UCSD-AML1 (cell line): ENCODE measurements around the gene METTL16.
A peak's percentile ranks its signal among the peaks of the same experiment; 100 is the strongest.
"Not testable (repeated sequence)": the region's sequence is repeated elsewhere in the genome, so short reads cannot be mapped to it uniquely, and the experiment has no call there.

Experiments used
- DNase-seq: peaks from one replicate; lab custom pipeline; 2025; ENCODE audit not compliant: unreplicated experiment; lab: John Stamatoyannopoulos, UW

METTL16 gene, protein sequence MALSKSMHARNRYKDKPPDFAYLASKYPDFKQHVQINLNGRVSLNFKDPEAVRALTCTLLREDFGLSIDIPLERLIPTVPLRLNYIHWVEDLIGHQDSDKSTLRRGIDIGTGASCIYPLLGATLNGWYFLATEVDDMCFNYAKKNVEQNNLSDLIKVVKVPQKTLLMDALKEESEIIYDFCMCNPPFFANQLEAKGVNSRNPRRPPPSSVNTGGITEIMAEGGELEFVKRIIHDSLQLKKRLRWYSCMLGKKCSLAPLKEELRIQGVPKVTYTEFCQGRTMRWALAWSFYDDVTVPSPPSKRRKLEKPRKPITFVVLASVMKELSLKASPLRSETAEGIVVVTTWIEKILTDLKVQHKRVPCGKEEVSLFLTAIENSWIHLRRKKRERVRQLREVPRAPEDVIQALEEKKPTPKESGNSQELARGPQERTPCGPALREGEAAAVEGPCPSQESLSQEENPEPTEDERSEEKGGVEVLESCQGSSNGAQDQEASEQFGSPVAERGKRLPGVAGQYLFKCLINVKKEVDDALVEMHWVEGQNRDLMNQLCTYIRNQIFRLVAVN

DNA sequence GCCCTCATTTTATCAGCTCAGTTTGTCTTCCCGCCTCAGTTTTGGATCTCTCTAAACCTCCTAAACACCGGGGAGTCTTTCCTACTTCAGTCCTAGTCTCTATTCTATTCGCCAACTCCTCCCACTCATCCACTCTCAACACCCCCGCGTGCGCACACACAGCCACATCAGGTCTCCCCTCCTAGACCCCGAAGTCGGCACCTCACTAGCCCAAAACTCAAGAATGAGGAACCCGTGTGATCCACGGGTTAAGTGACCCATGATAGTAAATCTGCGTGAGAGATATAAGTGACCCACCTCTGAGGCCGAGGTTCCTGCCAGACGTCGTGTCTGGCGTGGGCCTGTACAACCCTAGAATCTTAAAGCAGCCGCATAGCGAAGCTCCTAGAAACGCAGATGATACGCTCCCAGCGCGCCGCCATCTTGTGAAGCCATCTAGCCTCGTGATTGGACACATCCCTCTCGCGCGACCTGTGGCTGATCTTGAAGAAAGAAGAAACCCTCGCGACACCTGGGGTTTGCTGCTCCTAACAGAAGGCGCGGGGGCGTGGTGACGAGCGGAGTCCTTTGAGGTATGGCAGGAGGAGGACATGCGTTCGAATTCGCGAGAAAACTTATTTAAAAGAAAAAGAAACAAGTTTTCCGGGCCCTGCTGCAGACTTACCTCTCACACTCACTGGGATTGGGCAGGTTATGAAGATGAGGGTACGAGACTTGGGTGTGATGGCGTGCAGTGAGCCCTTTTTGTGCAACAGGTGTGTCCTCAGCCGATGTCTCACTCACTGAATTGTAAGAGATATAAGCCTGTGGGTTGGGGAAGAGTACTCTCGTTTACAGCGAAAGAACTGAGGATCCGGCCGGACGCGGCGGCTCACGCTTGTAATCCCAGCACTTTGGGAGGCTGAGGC is at the start of gene METTL16:
Gene METTL16, minus strand, starts transcription at position 427 of the 908 bp plus-strand sequence. CDS start 9,557 bp downstream, outside the sequence.
- DNase-seq, result peak; percentile 95

GRCh38 chr17:2560658-2561057 is 49.0 kb upstream of the METTL16 start:
- no peak for DNase-seq

GRCh38 chr17:2551928-2552327 is 40.2 kb upstream of the METTL16 start:
- no peak for DNase-seq

- no peak for DNase-seq
Measured at GRCh38 chr17:2551493-2551892, 39.8 kb upstream of the METTL16 start.

DNA sequence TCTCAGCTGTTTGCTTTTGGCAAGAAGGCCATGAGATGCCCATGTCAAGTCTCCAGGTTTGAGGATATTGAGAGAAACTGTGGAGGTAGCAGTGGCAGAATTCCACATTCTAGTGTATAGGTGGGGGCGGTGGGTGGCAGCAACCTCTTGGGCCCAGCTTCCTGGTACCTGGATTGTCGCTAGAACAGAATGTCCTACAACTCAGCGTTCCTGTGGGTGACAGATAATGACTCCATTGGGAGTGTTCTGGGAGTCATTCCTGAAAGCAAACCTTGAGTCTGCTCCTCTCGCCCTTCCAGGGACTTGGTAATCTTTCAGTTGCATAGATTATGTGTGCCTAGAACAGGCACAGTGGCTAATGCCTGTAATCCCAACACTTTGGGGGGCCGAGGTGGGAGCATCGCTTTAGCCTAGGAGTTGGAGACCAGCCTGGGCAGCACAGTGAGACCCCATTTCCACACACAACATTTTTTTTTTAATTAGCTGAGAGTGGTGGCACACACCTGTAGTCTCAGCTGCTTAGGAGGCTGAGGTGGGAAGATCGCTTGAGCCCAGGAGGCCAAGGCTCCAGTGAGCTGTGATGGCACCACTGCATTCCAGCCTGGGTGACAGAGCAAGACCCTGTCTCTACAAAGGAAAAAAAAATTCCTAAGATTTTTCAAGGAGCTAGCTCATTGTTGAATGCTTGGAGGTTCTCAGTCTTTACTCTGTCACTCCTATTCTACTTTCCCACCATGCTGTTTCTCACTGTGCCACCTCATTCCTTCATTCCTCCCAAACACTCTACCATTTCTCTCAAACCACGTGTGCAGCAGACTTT is 37.9 kb upstream of the METTL16 start:
- DNase-seq, result no peak

GRCh38 chr17:2548026-2548425 is 36.3 kb upstream of the METTL16 start:
- DNase-seq, result not testable (repeated sequence)

DNA sequence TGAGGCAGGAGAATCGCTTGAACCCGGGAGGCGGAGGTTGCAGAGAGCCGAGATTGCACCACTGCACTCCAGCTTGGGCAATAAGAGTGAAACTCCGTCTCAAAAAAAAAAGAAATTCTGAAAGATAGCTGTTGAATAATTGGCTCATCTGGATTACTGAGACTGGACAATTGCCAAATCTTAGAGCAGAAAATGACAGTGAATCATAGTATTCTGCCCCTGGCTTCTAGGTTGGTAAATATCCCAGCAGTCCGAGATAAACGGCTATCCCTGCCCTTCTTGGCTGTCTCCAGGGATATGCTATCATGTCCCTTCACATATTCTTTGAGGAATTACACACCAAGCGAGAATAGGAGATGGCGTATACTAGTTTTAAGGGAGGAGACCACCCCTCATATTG is 35.5 kb upstream of the METTL16 start:
- DNase-seq, result no peak

DNA sequence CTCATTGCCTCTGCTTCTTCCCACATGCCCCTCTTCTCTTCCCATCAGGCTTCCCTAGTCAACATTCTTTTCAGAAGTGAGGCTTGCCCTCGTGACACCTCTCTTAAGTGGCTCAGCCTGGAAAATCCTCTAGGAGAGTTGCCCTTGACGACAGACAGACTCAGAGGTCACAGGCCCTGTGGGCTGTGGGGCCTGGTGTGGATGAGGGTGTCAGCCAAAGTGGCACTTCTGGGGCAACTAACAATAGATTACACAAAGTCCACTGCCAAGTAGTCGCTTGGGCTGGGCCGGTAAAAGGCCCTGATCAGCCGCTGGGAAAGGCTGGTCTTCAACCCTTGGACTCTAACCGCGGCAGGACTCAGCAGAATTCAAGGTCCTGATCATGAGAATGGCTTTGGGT is 33.7 kb upstream of the METTL16 start:
- DNase-seq, result no peak

- DNase-seq, result no peak
Measured at GRCh38 chr17:2542456-2542855, 30.8 kb upstream of the METTL16 start.

- DNase-seq, result no peak
Measured at GRCh38 chr17:2542056-2542455, 30.4 kb upstream of the METTL16 start.

DNA sequence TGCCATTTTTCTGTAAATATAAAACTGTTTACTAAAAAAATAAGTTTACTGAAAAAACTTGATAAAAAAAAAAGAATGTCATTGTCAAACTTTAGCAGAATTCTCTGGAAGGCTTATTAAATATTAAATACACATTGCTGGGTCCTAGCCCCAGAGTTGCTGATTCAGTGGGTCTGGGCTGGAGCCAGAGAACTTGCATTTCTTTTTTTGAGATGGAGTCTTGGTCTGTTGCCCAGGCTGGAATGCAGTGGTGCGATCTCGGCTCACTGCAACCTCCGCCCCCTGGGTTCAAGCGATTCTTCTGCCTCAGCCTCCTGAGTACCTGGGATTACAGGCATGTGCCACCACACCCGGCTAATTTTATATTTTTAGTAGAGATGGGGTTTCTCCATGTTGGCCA is 25.9 kb upstream of the METTL16 start:
- DNase-seq, result not testable (repeated sequence)

DNA sequence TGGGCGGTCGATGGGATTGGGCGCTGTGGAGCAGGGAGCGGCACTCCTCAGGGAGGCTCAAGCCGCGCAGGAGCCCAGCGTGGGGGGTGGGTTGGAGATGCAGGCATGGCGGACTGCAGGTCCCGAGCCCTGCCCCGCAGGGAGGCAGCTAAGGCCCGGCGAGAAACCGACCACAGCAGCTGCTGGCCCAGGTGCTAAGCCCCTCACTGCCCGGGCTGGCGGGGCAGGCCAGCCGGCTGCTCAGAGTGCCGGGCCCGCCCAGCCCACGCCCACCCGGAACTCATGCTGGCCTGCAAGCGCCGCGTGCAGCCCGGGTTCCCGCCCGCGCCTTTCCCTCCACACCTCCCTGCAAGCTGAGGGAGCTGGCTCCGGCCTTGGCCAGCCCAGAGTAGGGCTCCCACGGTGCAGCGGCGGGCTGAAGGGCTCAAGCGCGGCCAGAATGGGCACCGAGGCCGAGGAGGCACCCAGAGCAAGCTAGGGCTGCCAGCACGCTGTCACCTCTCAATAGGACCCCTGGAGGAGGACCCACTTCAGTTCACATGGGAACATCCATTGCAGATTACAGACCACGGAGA is 20.5 kb upstream of the METTL16 start:
- no peak for DNase-seq

GRCh38 chr17:2531243-2531954 is 19.7 kb upstream of the METTL16 start:
- not testable (repeated sequence) for DNase-seq

DNA sequence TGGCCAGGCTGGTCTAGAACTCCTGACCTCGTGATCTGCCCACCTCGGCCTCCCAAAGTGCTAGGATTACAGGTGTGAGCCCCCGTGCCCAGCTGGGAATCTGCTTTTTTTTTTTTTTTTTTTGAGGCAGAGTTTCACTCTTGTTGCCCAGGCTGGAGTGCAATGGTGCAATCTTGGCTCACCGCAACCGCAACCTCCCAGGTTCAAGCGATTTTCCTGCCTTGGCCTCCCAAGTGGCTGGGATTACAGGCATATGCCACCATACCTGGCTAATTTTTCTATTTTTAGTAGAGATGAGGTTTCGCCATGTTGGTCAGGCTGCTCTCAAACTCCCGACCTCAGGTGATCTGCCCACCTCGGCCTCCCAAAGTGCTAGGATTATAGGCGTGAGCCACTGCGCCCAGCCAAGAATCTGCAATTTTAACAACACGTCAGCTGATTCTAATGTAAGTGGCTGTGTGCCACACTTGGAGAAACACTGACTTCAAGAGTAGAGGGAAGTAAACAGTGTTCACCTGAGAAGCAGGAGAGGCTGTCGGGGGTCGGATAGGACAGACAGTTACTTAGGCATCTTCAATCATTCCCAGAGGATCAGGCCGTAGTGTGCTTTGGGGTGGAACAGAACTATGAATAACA is 10.2 kb upstream of the METTL16 start:
- not testable (repeated sequence) for DNase-seq

DNA sequence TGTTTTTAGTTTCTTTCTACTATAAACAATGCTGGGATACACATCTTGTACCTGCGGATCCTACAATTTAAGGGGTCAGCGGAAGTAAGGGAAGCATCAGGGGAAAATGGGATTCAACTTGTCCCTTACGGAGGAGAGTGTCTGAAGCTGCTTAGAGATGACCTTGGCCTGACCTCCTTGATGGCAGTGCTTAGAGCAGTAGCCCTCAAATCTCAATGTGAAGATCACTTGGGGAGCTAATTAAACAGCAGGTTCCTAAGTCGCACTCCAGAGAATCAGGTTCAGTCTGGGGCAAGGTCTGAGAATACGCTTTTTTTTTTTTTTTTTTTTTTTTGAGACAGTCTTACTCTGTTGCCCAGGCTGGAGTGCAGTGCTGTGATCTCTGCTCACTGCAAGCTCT is 9.6 kb upstream of the METTL16 start:
- no peak for DNase-seq

GRCh38 chr17:2517539-2517938 is 5.9 kb upstream of the METTL16 start:
- DNase-seq, result no peak

DNA sequence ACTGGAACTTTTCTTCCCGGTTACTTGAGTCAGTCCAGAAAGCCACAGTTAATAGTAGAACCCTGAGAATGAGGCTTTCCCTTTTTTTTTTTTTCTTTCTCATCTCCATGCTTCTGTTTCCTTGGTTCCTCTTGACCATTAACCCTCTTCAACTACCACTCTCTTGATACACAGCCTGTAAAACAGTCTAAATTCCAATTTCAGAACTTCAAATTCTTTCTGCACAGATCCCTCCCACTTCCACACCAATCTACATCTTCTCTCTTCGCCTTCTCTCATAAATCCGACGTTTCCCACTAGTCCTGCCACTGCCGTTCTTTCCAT is 588 bp downstream of the METTL16 start:
- no peak for DNase-seq

- no peak for DNase-seq
Measured at GRCh38 chr17:2510559-2510958, 1.1 kb downstream of the METTL16 start.

- DNase-seq, result no peak
Measured at GRCh38 chr17:2508035-2508434, 3.7 kb downstream of the METTL16 start.
